Colon (tissue), 2 donors: ENCODE data around the gene FAM76A.
"Not testable (repeated sequence)": the region's sequence is repeated elsewhere in the genome, so short reads cannot be mapped to it uniquely, and the experiment has no call there.

Experiments used
- FAIRE-seq: peaks from 2 replicates; lab custom pipeline; 2012; peaks lifted over from hg19 to GRCh38; lab: Jason Lieb, UNC
- donor health status: control.
- donor health status: control.

The FAM76A gene

GRCh38 chr1:27725374-27726172 is at the start of gene FAM76A:
Gene FAM76A, plus strand, starts transcription at chr1:27725961. Its CDS starts 120 bp downstream, at chr1:27726081.
- FAIRE-seq = peak; percentile 43

- FAIRE-seq = no peak
These were observed 49.4 kb upstream of the FAM76A start for GRCh38 chr1:27676410-27676809.

- FAIRE-seq = no peak
These were observed 47.0 kb upstream of the FAM76A start for GRCh38 chr1:27678747-27679146.

GRCh38 chr1:27680225-27680791 is 45.5 kb upstream of the FAM76A start:
- not testable (repeated sequence) for FAIRE-seq

GRCh38 chr1:27681580-27681979 is 44.2 kb upstream of the FAM76A start:
- FAIRE-seq = not testable (repeated sequence)

GRCh38 chr1:27682351-27682944 is 43.3 kb upstream of the FAM76A start:
- no peak for FAIRE-seq

GRCh38 chr1:27684176-27684575 is 41.6 kb upstream of the FAM76A start:
- no peak for FAIRE-seq

GRCh38 chr1:27686223-27686990 is 39.4 kb upstream of the FAM76A start:
- FAIRE-seq = no peak

- no peak for FAIRE-seq
These were observed 37.9 kb upstream of the FAM76A start for GRCh38 chr1:27687906-27688305.

- no peak for FAIRE-seq
These were observed 36.2 kb upstream of the FAM76A start for GRCh38 chr1:27689423-27690173.

- no peak for FAIRE-seq
These were observed 35.6 kb upstream of the FAM76A start for GRCh38 chr1:27690183-27690582.

GRCh38 chr1:27696835-27697234 is 28.9 kb upstream of the FAM76A start:
- not testable (repeated sequence) for FAIRE-seq

- FAIRE-seq = no peak
These were observed 20.8 kb upstream of the FAM76A start for GRCh38 chr1:27704958-27705357.

- no peak for FAIRE-seq
These were observed 20.2 kb upstream of the FAM76A start for GRCh38 chr1:27705545-27705944.

- FAIRE-seq = no peak
These were observed 15.2 kb upstream of the FAM76A start for GRCh38 chr1:27710574-27710973.

- no peak for FAIRE-seq
These were observed 12.5 kb upstream of the FAM76A start for GRCh38 chr1:27713139-27713725.

- no peak for FAIRE-seq
These were observed 11.8 kb upstream of the FAM76A start for GRCh38 chr1:27713869-27714513.

- FAIRE-seq = no peak
These were observed 9.4 kb upstream of the FAM76A start for GRCh38 chr1:27716262-27716895.

- FAIRE-seq = no peak
These were observed 6.2 kb upstream of the FAM76A start for GRCh38 chr1:27719286-27720251.
